ENCODE results near the gene LRRC3. TPM values are rescaled to one million over a fixed set of nuclear protein-coding genes. Genes with fewer than 3 reads are reported as not detected.

Gene LRRC3
- total and polyA plus RNA-seq, 2 experiments from 2014 or later, result 4.1 to 9.5 TPM

GRCh38 chr21:44426663-44427191 lies 28.6 kb upstream of the LRRC3 start:
- no peak for TF ChIP-seq CTCF (IDR thresholded peaks at IDR 0.05; ENCODE audit: low read depth, low read length)
- no peak for DNase-seq (ENCODE audit: low read depth in 1 of 2, low spot score in 1 of 2)
- Histone ChIP-seq H3K27ac (no peak overlapping the region), H3K27me3 (no peaks in the 10 kb centered on the region), H3K36me3 (no peaks in the 10 kb centered on the region), H3K4me3 (no peak overlapping the region), H3K4me1 (ENCODE audit: low read depth) (no peaks in the 10 kb centered on the region), H3K9me3 (ENCODE audit: low read depth) (no peaks in the 10 kb centered on the region)

- H3K36me3 ChIP-seq, result no peaks in the 10 kb centered on the region
- H3K4me3 ChIP-seq, result no peak overlapping the region
- no peaks in the 10 kb centered on the region for H3K9me3 ChIP-seq (ENCODE audit: low read depth)
- H3K4me1 ChIP-seq (ENCODE audit: low read depth), result no peaks in the 10 kb centered on the region
- no peak overlapping the region for H3K27ac ChIP-seq
- TF ChIP-seq CTCF (IDR thresholded peaks at IDR 0.05; ENCODE audit: low read depth, low read length), result no peak
- no peaks in the 10 kb centered on the region for H3K27me3 ChIP-seq
- no peak for DNase-seq (ENCODE audit: low read depth in 1 of 2, low spot score in 1 of 2)
Measured at GRCh38 chr21:44427241-44428120, 27.8 kb upstream of the LRRC3 start.

- no peak for DNase-seq (ENCODE audit: low read depth in 1 of 2, low spot score in 1 of 2)
- Histone ChIP-seq H3K27ac (no peak overlapping the region), H3K4me1 (ENCODE audit: low read depth) (no peaks in the 10 kb centered on the region), H3K4me3 (no peak overlapping the region), H3K27me3 (no peaks in the 10 kb centered on the region), H3K36me3 (no peaks in the 10 kb centered on the region), H3K9me3 (ENCODE audit: low read depth) (no peaks in the 10 kb centered on the region)
- TF ChIP-seq CTCF (IDR thresholded peaks at IDR 0.05; ENCODE audit: low read depth, low read length), result no peak
Measured at GRCh38 chr21:44428281-44428960, 26.9 kb upstream of the LRRC3 start.

- no peak overlapping the region for H3K4me3 ChIP-seq
- H3K9me3 ChIP-seq (ENCODE audit: low read depth), result no peaks in the 10 kb centered on the region
- H3K36me3 ChIP-seq, result no peaks in the 10 kb centered on the region
- H3K27me3 ChIP-seq, result no peaks in the 10 kb centered on the region
- no peak overlapping the region for H3K27ac ChIP-seq
- no peaks in the 10 kb centered on the region for H3K4me1 ChIP-seq (ENCODE audit: low read depth)
- TF ChIP-seq CTCF (IDR thresholded peaks at IDR 0.05; ENCODE audit: low read depth, low read length), result no peak
- DNase-seq (ENCODE audit: low read depth in 1 of 2, low spot score in 1 of 2), result no peak
Measured at GRCh38 chr21:44429894-44430293, 25.4 kb upstream of the LRRC3 start.

- H3K27me3 ChIP-seq, result no peaks in the 10 kb centered on the region
- no peak for DNase-seq (ENCODE audit: low read depth in 1 of 2, low spot score in 1 of 2)
- H3K27ac ChIP-seq, result no peak overlapping the region
- no peak for TF ChIP-seq CTCF (IDR thresholded peaks at IDR 0.05; ENCODE audit: low read depth, low read length)
- H3K36me3 ChIP-seq, result no peaks in the 10 kb centered on the region
- no peak overlapping the region for H3K4me3 ChIP-seq
- no peaks in the 10 kb centered on the region for H3K4me1 ChIP-seq (ENCODE audit: low read depth)
- H3K9me3 ChIP-seq (ENCODE audit: low read depth), result no peaks in the 10 kb centered on the region
Measured at GRCh38 chr21:44431300-44431699, 24.0 kb upstream of the LRRC3 start.

All from cardiac muscle cell (in vitro differentiated cells and primary cell).